K562 (cell line): ENCODE results near the gene SEC61A2. TPM values are rescaled to one million over a fixed set of nuclear protein-coding genes. Genes with fewer than 3 reads are reported as not detected.

Experiments
- ATAC-seq: fragments of 200-7000 bp; cut with Tn5 transposase; 3 replicates; pipeline ENCODE4 v1.9.1; 2020; ENCODE audit warnings: moderate library complexity
- BruUV-seq: library from RNA; stranded (reverse); fragments of 400-500 nt; replicated peaks from 2 replicates; lab custom pipeline; 2021; lab: Mats Ljungman, UMichigan
- CTCF ChIA-PET: fragments of 300-600 bp; formaldehyde crosslinking; extraction: SDS; loops from one replicate; lab custom pipeline; 2021; ENCODE audit warnings: low intra/inter-chr PET ratio; lab: Yijun Ruan, JAX
- POLR2A ChIA-PET: fragments of 300-600, 350-650 bp; sonication (Branson Sonifier 250); formaldehyde crosslinking; extraction: SDS; loops from one replicate; lab custom pipeline; 2021; ENCODE audit warnings: antibody characterized with exemption, inconsistent platforms; lab: Yijun Ruan, JAX
- DNase-seq, 4 experiments: peaks; one replicate each; pipeline versions ENCODE4 v3.0.0 to v3.0.0-alpha.2; 2011 to 2018; ENCODE audit warnings: low spot score in 3 of 4, mixed read lengths in 3 of 4; ENCODE audit errors: extremely low read depth in 1 of 4
- FAIRE-seq: peaks from 2 replicates; lab custom pipeline; 2011; peaks lifted over from hg19 to GRCh38; lab: Jason Lieb, UNC
- H2AFZ ChIP-seq: 2 replicates; pipeline ENCODE4 v1.6.0; 2011; ENCODE audit warnings: low read depth, low read length, control low read depth, inconsistent platforms
- H3K27ac ChIP-seq: fragments of 200-600 bp; 3 replicates; pipeline ENCODE4 v1.8.0; 2011; ENCODE audit warnings: low read depth, mild to moderate bottlenecking, control low read depth, inconsistent platforms, low read length, moderate library complexity, mixed read lengths; ENCODE audit errors: extremely low read depth
- H3K27me3 ChIP-seq, 2 experiments: fragments of 300-600 bp in 1 of 2; 2 replicates in 1 of 2; 3 replicates in 1 of 2; pipeline versions ENCODE4 v1.6.0 to v1.8.0; 2011; ENCODE audit warnings: inconsistent platforms in 2 of 2, low read length in 2 of 2, mild to moderate bottlenecking in 1 of 2, mixed read lengths in 1 of 2, moderate library complexity in 1 of 2; ENCODE audit not compliant: control insufficient read depth in 2 of 2, insufficient read depth in 2 of 2
- H3K36me3 ChIP-seq: fragments of 300-600 bp; 3 replicates; pipeline ENCODE4 v1.8.0; 2011; ENCODE audit warnings: mild to moderate bottlenecking, low read length, inconsistent platforms; ENCODE audit not compliant: control insufficient read depth, insufficient read depth
- H3K4me1 ChIP-seq, 2 experiments: fragments of 200-600 bp in 1 of 2; replicated peaks in 1 of 2; 2 replicates in 1 of 2; 3 replicates in 1 of 2; pipeline versions ENCODE4 v1.5.1 to v1.8.0; 2011; ENCODE audit warnings: inconsistent platforms in 2 of 2, low read length in 2 of 2, mild to moderate bottlenecking in 1 of 2, mixed read lengths in 1 of 2, moderate library complexity in 1 of 2; ENCODE audit not compliant: control insufficient read depth in 2 of 2, insufficient read depth in 2 of 2
- H3K4me2 ChIP-seq: 2 replicates; pipeline ENCODE4 v1.6.1; 2011; ENCODE audit warnings: low read length, control low read depth, inconsistent platforms, mixed read lengths; ENCODE audit not compliant: insufficient read depth
- H3K4me3 ChIP-seq: fragments of 200-600 bp; sonication (generic), shearing (Covaris generic); 2 replicates; pipeline ENCODE4 v1.5.1; 2016; ENCODE audit warnings: control low read depth, inconsistent platforms
- H3K79me2 ChIP-seq: fragments of 200-600 bp; 3 replicates; pipeline ENCODE4 v1.8.0; 2011; ENCODE audit warnings: low read length, inconsistent platforms; ENCODE audit not compliant: control insufficient read depth, insufficient read depth
- H3K9ac ChIP-seq, 2 experiments: 2 replicates each; pipeline versions ENCODE4 v1.6.0 to v1.6.1; 2011; ENCODE audit warnings: low read depth in 2 of 2, low read length in 2 of 2, control low read depth in 1 of 2, inconsistent platforms in 1 of 2, mild to moderate bottlenecking in 1 of 2, mixed read lengths in 1 of 2; ENCODE audit not compliant: insufficient read depth in 1 of 2
- H3K9me1 ChIP-seq: one replicate; pipeline ENCODE4 v1.6.0; 2011; ENCODE audit warnings: inconsistent platforms, mild to moderate bottlenecking, low read length, moderate library complexity; ENCODE audit not compliant: control insufficient read depth, insufficient read depth
- H3K9me3 ChIP-seq: replicated peaks from 2 replicates; pipeline ENCODE4 v1.5.1; 2011; ENCODE audit warnings: low read depth, low read length, inconsistent platforms; ENCODE audit not compliant: control insufficient read depth, insufficient read depth
- H4K20me1 ChIP-seq: replicated peaks from 2 replicates; pipeline ENCODE4 v1.6.1; 2011; ENCODE audit warnings: low read length, inconsistent platforms, mixed read lengths; ENCODE audit not compliant: control insufficient read depth, insufficient read depth
- HNRNPK ChIP-seq: fragments of 200-400 bp; formaldehyde crosslinking; IDR thresholded peaks from one replicate; pipeline ENCODE4 v1.6.1; 2018; ENCODE audit warnings: mild to moderate bottlenecking, low read depth, low read length; ENCODE audit not compliant: poor library complexity, severe bottlenecking
- NCOA6 ChIP-seq: fragments of 450-650 bp; IDR thresholded peaks from 2 replicates; pipeline ENCODE4 v1.6.1; 2017; ENCODE audit warnings: mild to moderate bottlenecking
- NR2F6 ChIP-seq: fragments of 450-650 bp; formaldehyde crosslinking; IDR thresholded peaks from 2 replicates; pipeline ENCODE4 v1.4.0; 2020; ENCODE audit warnings: mild to moderate bottlenecking
- RBM25 ChIP-seq: fragments of 200-400 bp; formaldehyde crosslinking; IDR thresholded peaks from 2 replicates; pipeline ENCODE4 v1.6.1; 2018; ENCODE audit warnings: low read length, low read depth, moderate library complexity; ENCODE audit not compliant: severe bottlenecking
- ZBTB17 ChIP-seq: fragments of 450-650 bp; formaldehyde crosslinking; IDR thresholded peaks from 2 replicates; pipeline ENCODE4 v1.4.0; 2020; ENCODE audit warnings: mild to moderate bottlenecking
- ZNF644 ChIP-seq: fragments of 200-800 bp; sonication (Bioruptor generic); IDR thresholded peaks from 2 replicates; pipeline ENCODE4 v1.6.1; 2016; ENCODE audit warnings: low read depth, missing genetic modification characterization, missing compliant biosample characterization
- ZNF699 ChIP-seq: fragments of 250-450 bp; sonication (Bioruptor Pico); IDR thresholded peaks from 2 replicates; pipeline ENCODE4 v1.8.0; 2021; ENCODE audit warnings: mild to moderate bottlenecking, moderate library complexity; ENCODE audit not compliant: insufficient replicate concordance
- ZNF717 ChIP-seq: fragments of 250-450 bp; sonication (Bioruptor Pico); IDR thresholded peaks from 2 replicates; pipeline ENCODE4 v1.5.0; 2021
- WGBS: fragments of 100-300 bp; shearing (Covaris generic); methylation state at CpG from one replicate; pipeline ENCODE4 v1.1.6; 2016; ENCODE audit warnings: low coverage, mixed read lengths; ENCODE audit not compliant: insufficient coverage; ENCODE audit errors: missing lambda C conversion rate; 5-methylcytosine and 5-hydroxymethylcytosine counted together
- in situ Hi-C: fragments of 300-500 bp; cut with MboI; formaldehyde crosslinking; loops from 4 replicates; pipeline ENCODE4 v1.15.0; 2018; ENCODE audit warnings: inconsistent platforms, mixed read lengths
- intact Hi-C: fragments of 100-400 bp; cut with micrococcal nuclease; formaldehyde crosslinking; loops from 2 replicates; pipeline ENCODE4 v1.14.2; 2022
- polyA plus RNA-seq, 8 experiments: library from polyadenylated mRNA; depleted of rRNA in 4 of 8; stranded (reverse) in 5 of 8; unstranded in 3 of 8; fragments of >200 nt; fragmentation: Nextera tagmentation in 2 of 8; fragmentation: Illumina TruSeq in 1 of 8; extraction: Ambion mirVana in 2 of 8; extraction: Trizol in 1 of 8; gene quantifications; 2 replicates each; pipeline versions ENCODE4 v1.2.1 to v1.2.3, GENCODE V29; 2011 to 2014; ENCODE audit warnings: inconsistent platforms in 1 of 8, missing spikeins in 1 of 8
- total RNA-seq, 7 experiments: library from RNA; depleted of rRNA in 6 of 7; stranded (reverse); fragments of >200 nt in 6 of 7; fragmentation: Illumina TruSeq in 2 of 7; extraction: Trizol in 2 of 7; gene quantifications; 2 replicates each; pipeline versions ENCODE4 v1.2.1 to v1.2.3, GENCODE V29; 2011 to 2021; ENCODE audit warnings: low replicate concordance in 1 of 7
- TF ChIP-seq, protein P1 (sequence below): fragments of 450-650 bp; IDR thresholded peaks from 2 replicates; pipeline ENCODE4 v1.6.1; 2017; ENCODE audit warnings: antibody characterized with exemption
- TF ChIP-seq, protein P2 (sequence below): sonication (generic); formaldehyde crosslinking; IDR thresholded peaks from 2 replicates; pipeline ENCODE4 v1.4.0; 2020; ENCODE audit warnings: mild to moderate bottlenecking, missing genetic modification reagents

The SEC61A2 gene
- total and polyA plus RNA-seq, 9 of the 15 experiments (the other 6 are each of a cell fraction or from before 2014, with no cell fraction given), result 1.2 to 9.7 (median 3.9) TPM

DNA sequence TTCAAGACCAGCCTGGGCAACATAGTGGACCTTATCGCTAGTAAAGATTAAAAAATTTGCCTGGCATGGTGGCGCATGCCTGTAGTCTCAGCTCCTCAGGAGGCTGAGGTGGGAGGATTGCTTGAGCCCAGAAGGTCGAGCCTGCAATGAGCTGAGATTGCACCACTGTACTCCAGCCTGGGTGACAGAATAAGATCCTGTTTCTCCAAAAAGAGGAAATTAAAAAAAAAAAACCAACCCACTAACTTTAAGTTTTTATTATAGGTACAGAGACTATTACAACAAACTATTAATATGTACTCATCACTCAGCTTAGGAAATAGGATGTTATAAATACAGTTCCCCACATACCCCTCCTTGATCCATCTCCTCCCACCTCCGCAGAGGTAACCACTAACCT is 30.5 kb upstream of the SEC61A2 start:
- Histone ChIP-seq H3K9me1 (no peaks in the 10 kb centered on the region), H3K4me3 (no peak overlapping the region), H3K4me1 (no peaks in the 10 kb centered on the region; a peak in 1 of 5 replicates), H3K9me3 (no peaks in the 10 kb centered on the region), H4K20me1 (no peaks in the 10 kb centered on the region), H3K36me3 (peaks cover 9% of the 10 kb centered on the region; the same call in 2 of the 3 replicates), H2AFZ (no peak overlapping the region), H3K27ac (no peak overlapping the region), H3K9ac (no peak overlapping the region), H3K79me2 (no peaks in the 10 kb centered on the region), H3K27me3 (no peaks in the 10 kb centered on the region), H3K4me2 (no peak overlapping the region)
- TF ChIP-seq, protein P1, sequence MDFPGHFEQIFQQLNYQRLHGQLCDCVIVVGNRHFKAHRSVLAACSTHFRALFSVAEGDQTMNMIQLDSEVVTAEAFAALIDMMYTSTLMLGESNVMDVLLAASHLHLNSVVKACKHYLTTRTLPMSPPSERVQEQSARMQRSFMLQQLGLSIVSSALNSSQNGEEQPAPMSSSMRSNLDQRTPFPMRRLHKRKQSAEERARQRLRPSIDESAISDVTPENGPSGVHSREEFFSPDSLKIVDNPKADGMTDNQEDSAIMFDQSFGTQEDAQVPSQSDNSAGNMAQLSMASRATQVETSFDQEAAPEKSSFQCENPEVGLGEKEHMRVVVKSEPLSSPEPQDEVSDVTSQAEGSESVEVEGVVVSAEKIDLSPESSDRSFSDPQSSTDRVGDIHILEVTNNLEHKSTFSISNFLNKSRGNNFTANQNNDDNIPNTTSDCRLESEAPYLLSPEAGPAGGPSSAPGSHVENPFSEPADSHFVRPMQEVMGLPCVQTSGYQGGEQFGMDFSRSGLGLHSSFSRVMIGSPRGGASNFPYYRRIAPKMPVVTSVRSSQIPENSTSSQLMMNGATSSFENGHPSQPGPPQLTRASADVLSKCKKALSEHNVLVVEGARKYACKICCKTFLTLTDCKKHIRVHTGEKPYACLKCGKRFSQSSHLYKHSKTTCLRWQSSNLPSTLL, result no peak
- TF ChIP-seq HNRNPK (no peak), ZBTB17 (CRISPR knock-in tag) (no peak), RBM25 (no peak), NCOA6 (no peak), ZNF699 (CRISPR knock-in tag) (no peak), NR2F6 (no peak), ZNF717 (CRISPR knock-in tag) (no peak), ZNF644 (tag) (no peak)
- TF ChIP-seq, protein P2, sequence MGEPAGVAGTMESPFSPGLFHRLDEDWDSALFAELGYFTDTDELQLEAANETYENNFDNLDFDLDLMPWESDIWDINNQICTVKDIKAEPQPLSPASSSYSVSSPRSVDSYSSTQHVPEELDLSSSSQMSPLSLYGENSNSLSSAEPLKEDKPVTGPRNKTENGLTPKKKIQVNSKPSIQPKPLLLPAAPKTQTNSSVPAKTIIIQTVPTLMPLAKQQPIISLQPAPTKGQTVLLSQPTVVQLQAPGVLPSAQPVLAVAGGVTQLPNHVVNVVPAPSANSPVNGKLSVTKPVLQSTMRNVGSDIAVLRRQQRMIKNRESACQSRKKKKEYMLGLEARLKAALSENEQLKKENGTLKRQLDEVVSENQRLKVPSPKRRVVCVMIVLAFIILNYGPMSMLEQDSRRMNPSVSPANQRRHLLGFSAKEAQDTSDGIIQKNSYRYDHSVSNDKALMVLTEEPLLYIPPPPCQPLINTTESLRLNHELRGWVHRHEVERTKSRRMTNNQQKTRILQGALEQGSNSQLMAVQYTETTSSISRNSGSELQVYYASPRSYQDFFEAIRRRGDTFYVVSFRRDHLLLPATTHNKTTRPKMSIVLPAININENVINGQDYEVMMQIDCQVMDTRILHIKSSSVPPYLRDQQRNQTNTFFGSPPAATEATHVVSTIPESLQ, result no peak
- no peak for ATAC-seq
- DNase-seq, result no peak
- FAIRE-seq, result no peak
- intact Hi-C loops, result no loop called here
- WGBS, result 78% methylated on average over 4 of the region's 4 CpGs
- BruUV-seq, result no TSS peak
- CTCF ChIA-PET, result interaction anchor here (0.6 kb wide), 1 partner anchor 10 kb away, joined by 3 read pairs; no protein-coding TSS in a partner anchor
- in situ Hi-C loops, result no loop called here
- POLR2A ChIA-PET, result interaction anchor here (0.5 to 0.6 kb wide), 2 partner anchors 13 to 14 kb away, joined by 3 read pairs; no protein-coding TSS in a partner anchor
